K562 (cell line): ENCODE results near the gene FIS1. TPM values are rescaled to one million over a fixed set of nuclear protein-coding genes. Genes with fewer than 3 reads are reported as not detected.

Experiments used
- ATAC-seq: fragments of 200-7000 bp; cut with Tn5 transposase; 3 replicates; pipeline ENCODE4 v1.9.1; 2020; ENCODE audit warnings: moderate library complexity
- BruUV-seq: library from RNA; stranded (reverse); fragments of 400-500 nt; replicated peaks from 2 replicates; lab custom pipeline; 2021; lab: Mats Ljungman, UMichigan
- CTCF ChIA-PET: fragments of 300-600 bp; formaldehyde crosslinking; extraction: SDS; loops from one replicate; lab custom pipeline; 2021; ENCODE audit warnings: low intra/inter-chr PET ratio; lab: Yijun Ruan, JAX
- POLR2A ChIA-PET: fragments of 300-600, 350-650 bp; sonication (Branson Sonifier 250); formaldehyde crosslinking; extraction: SDS; loops from one replicate; lab custom pipeline; 2021; ENCODE audit warnings: antibody characterized with exemption, inconsistent platforms; lab: Yijun Ruan, JAX
- DNase-seq, 4 experiments: peaks; one replicate each; pipeline versions ENCODE4 v3.0.0 to v3.0.0-alpha.2; 2011 to 2018; ENCODE audit warnings: low spot score in 3 of 4, mixed read lengths in 3 of 4; ENCODE audit errors: extremely low read depth in 1 of 4
- FAIRE-seq: peaks from 2 replicates; lab custom pipeline; 2011; peaks lifted over from hg19 to GRCh38; lab: Jason Lieb, UNC
- H2AFZ ChIP-seq: 2 replicates; pipeline ENCODE4 v1.6.0; 2011; ENCODE audit warnings: low read depth, low read length, control low read depth, inconsistent platforms
- H3K27ac ChIP-seq: fragments of 200-600 bp; 3 replicates; pipeline ENCODE4 v1.8.0; 2011; ENCODE audit warnings: low read depth, mild to moderate bottlenecking, control low read depth, inconsistent platforms, low read length, moderate library complexity, mixed read lengths; ENCODE audit errors: extremely low read depth
- H3K27me3 ChIP-seq, 2 experiments: fragments of 300-600 bp in 1 of 2; 2 replicates in 1 of 2; 3 replicates in 1 of 2; pipeline versions ENCODE4 v1.6.0 to v1.8.0; 2011; ENCODE audit warnings: inconsistent platforms in 2 of 2, low read length in 2 of 2, mild to moderate bottlenecking in 1 of 2, mixed read lengths in 1 of 2, moderate library complexity in 1 of 2; ENCODE audit not compliant: control insufficient read depth in 2 of 2, insufficient read depth in 2 of 2
- H3K36me3 ChIP-seq: fragments of 300-600 bp; 3 replicates; pipeline ENCODE4 v1.8.0; 2011; ENCODE audit warnings: mild to moderate bottlenecking, low read length, inconsistent platforms; ENCODE audit not compliant: control insufficient read depth, insufficient read depth
- H3K4me1 ChIP-seq, 2 experiments: fragments of 200-600 bp in 1 of 2; replicated peaks in 1 of 2; 2 replicates in 1 of 2; 3 replicates in 1 of 2; pipeline versions ENCODE4 v1.5.1 to v1.8.0; 2011; ENCODE audit warnings: inconsistent platforms in 2 of 2, low read length in 2 of 2, mild to moderate bottlenecking in 1 of 2, mixed read lengths in 1 of 2, moderate library complexity in 1 of 2; ENCODE audit not compliant: control insufficient read depth in 2 of 2, insufficient read depth in 2 of 2
- H3K4me2 ChIP-seq: 2 replicates; pipeline ENCODE4 v1.6.1; 2011; ENCODE audit warnings: low read length, control low read depth, inconsistent platforms, mixed read lengths; ENCODE audit not compliant: insufficient read depth
- H3K4me3 ChIP-seq: fragments of 200-600 bp; sonication (generic), shearing (Covaris generic); 2 replicates; pipeline ENCODE4 v1.5.1; 2016; ENCODE audit warnings: control low read depth, inconsistent platforms
- H3K79me2 ChIP-seq: fragments of 200-600 bp; 3 replicates; pipeline ENCODE4 v1.8.0; 2011; ENCODE audit warnings: low read length, inconsistent platforms; ENCODE audit not compliant: control insufficient read depth, insufficient read depth
- H3K9ac ChIP-seq, 2 experiments: 2 replicates each; pipeline versions ENCODE4 v1.6.0 to v1.6.1; 2011; ENCODE audit warnings: low read depth in 2 of 2, low read length in 2 of 2, control low read depth in 1 of 2, inconsistent platforms in 1 of 2, mild to moderate bottlenecking in 1 of 2, mixed read lengths in 1 of 2; ENCODE audit not compliant: insufficient read depth in 1 of 2
- H3K9me1 ChIP-seq: one replicate; pipeline ENCODE4 v1.6.0; 2011; ENCODE audit warnings: inconsistent platforms, mild to moderate bottlenecking, low read length, moderate library complexity; ENCODE audit not compliant: control insufficient read depth, insufficient read depth
- H3K9me3 ChIP-seq: replicated peaks from 2 replicates; pipeline ENCODE4 v1.5.1; 2011; ENCODE audit warnings: low read depth, low read length, inconsistent platforms; ENCODE audit not compliant: control insufficient read depth, insufficient read depth
- H4K20me1 ChIP-seq: replicated peaks from 2 replicates; pipeline ENCODE4 v1.6.1; 2011; ENCODE audit warnings: low read length, inconsistent platforms, mixed read lengths; ENCODE audit not compliant: control insufficient read depth, insufficient read depth
- CBX2 ChIP-seq: fragments of 200-600 bp; sonication (generic); IDR thresholded peaks from one replicate; pipeline ENCODE4 v1.6.1; 2012; ENCODE audit warnings: mild to moderate bottlenecking, low read length, inconsistent platforms; ENCODE audit not compliant: insufficient read depth, poor library complexity, severe bottlenecking
- CEBPB ChIP-seq: fragments of 450-650 bp; IDR thresholded peaks from 2 replicates; pipeline ENCODE4 v1.6.1; 2016; ENCODE audit warnings: missing genetic modification characterization, missing compliant biosample characterization
- ELF1 ChIP-seq: fragments of 200-800 bp; sonication (Bioruptor generic); IDR thresholded peaks from 2 replicates; pipeline ENCODE4 v1.6.1; 2016; ENCODE audit warnings: missing genetic modification characterization, missing compliant biosample characterization
- GATAD2B ChIP-seq: fragments of 450-650 bp; IDR thresholded peaks from 2 replicates; pipeline ENCODE4 v1.6.1; 2017; ENCODE audit warnings: mild to moderate bottlenecking, borderline replicate concordance
- POLR3A ChIP-seq: IDR thresholded peaks from 2 replicates; pipeline ENCODE4 v1.6.1; 2011; ENCODE audit warnings: borderline replicate concordance, mild to moderate bottlenecking, moderate library complexity; ENCODE audit not compliant: insufficient read length, insufficient read depth; ENCODE audit errors: extremely low read depth
- PTBP1 ChIP-seq: fragments of 200-400 bp; formaldehyde crosslinking; IDR thresholded peaks from 2 replicates; pipeline ENCODE4 v1.6.1; 2017; ENCODE audit warnings: low read depth, low read length
- SMC3 ChIP-seq: conservative IDR thresholded peaks from 2 replicates; pipeline ENCODE4 v1.6.1; 2011; ENCODE audit warnings: low read depth, low read length, improper control_type of control experiment; ENCODE audit not compliant: insufficient read depth
- TAF9B ChIP-seq: fragments of 450-650 bp; IDR thresholded peaks from 2 replicates; pipeline ENCODE4 v1.6.1; 2018; ENCODE audit warnings: mild to moderate bottlenecking; ENCODE audit not compliant: partially characterized antibody
- U2AF1 ChIP-seq: fragments of 200-400 bp; formaldehyde crosslinking; optimal IDR thresholded peaks from 2 replicates; pipeline ENCODE3; 2017; ENCODE audit warnings: mild to moderate bottlenecking, low read depth, low read length, moderate library complexity
- ZNF24 ChIP-seq: fragments of 450-650 bp; IDR thresholded peaks from 2 replicates; pipeline ENCODE4 v1.6.1; 2016
- ZNF518B ChIP-seq: fragments of 250-450 bp; sonication (Bioruptor Pico); IDR thresholded peaks from 2 replicates; pipeline ENCODE4 v1.5.0; 2021; ENCODE audit warnings: mild to moderate bottlenecking, moderate library complexity
- WGBS: fragments of 100-300 bp; shearing (Covaris generic); methylation state at CpG from one replicate; pipeline ENCODE4 v1.1.6; 2016; ENCODE audit warnings: low coverage, mixed read lengths; ENCODE audit not compliant: insufficient coverage; ENCODE audit errors: missing lambda C conversion rate; 5-methylcytosine and 5-hydroxymethylcytosine counted together
- in situ Hi-C: fragments of 300-500 bp; cut with MboI; formaldehyde crosslinking; loops from 4 replicates; pipeline ENCODE4 v1.15.0; 2018; ENCODE audit warnings: inconsistent platforms, mixed read lengths
- intact Hi-C: fragments of 100-400 bp; cut with micrococcal nuclease; formaldehyde crosslinking; loops from 2 replicates; pipeline ENCODE4 v1.14.2; 2022
- polyA plus RNA-seq, 8 experiments: library from polyadenylated mRNA; depleted of rRNA in 4 of 8; stranded (reverse) in 5 of 8; unstranded in 3 of 8; fragments of >200 nt; fragmentation: Nextera tagmentation in 2 of 8; fragmentation: Illumina TruSeq in 1 of 8; extraction: Ambion mirVana in 2 of 8; extraction: Trizol in 1 of 8; gene quantifications; 2 replicates each; pipeline versions ENCODE4 v1.2.1 to v1.2.3, GENCODE V29; 2011 to 2014; ENCODE audit warnings: inconsistent platforms in 1 of 8, missing spikeins in 1 of 8
- total RNA-seq, 7 experiments: library from RNA; depleted of rRNA in 6 of 7; stranded (reverse); fragments of >200 nt in 6 of 7; fragmentation: Illumina TruSeq in 2 of 7; extraction: Trizol in 2 of 7; gene quantifications; 2 replicates each; pipeline versions ENCODE4 v1.2.1 to v1.2.3, GENCODE V29; 2011 to 2021; ENCODE audit warnings: low replicate concordance in 1 of 7

The FIS1 gene
- total and polyA plus RNA-seq, 9 of the 15 experiments (the other 6 are each of a cell fraction or from before 2014, with no cell fraction given), result 86.0 to 257 (median 144) TPM

DNA sequence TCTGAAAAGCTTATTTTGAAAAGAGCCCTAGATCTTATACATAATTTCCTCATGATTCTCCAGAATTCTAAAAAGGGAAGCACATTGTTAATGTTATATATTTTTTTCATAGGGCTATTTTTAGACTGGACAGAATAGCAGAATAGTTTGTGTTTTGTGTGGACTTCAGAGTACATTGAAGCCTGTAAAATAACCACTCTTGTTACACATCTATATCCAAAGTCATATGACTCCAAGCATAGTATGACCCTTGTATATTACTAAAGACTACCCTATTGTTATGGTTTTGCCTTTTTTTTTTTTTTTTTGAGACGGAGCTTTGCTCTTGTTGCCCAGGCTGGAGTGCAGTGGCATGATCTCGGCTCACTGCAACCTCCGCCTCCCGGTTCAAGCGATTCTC is 26.1 kb upstream of the FIS1 start:
- H3K9ac ChIP-seq, result no peak overlapping the region
- 79% methylated on average over 3 of the region's 5 CpGs for WGBS
- H3K27me3 ChIP-seq, result peaks cover 19 to 38% of the 10 kb centered on the region in 2 experiments
- no peaks in the 10 kb centered on the region for H3K9me1 ChIP-seq
- FAIRE-seq (no peak), ATAC-seq (no peak), DNase-seq (no peak)
- TF ChIP-seq ZNF518B (no peak), ZNF24 (no peak), SMC3 (no peak), TAF9B (no peak), CEBPB (tag) (no peak), CBX2 (no peak), PTBP1 (no peak), GATAD2B (no peak), ELF1 (tag) (no peak), U2AF1 (no peak), POLR3A (no peak)
- POLR2A ChIA-PET, result no interaction called here
- no peaks in the 10 kb centered on the region for H3K36me3 ChIP-seq
- in situ Hi-C loops (no loop called here), intact Hi-C loops (no loop called here)
- H3K27ac ChIP-seq, result no peak overlapping the region
- CTCF ChIA-PET, result interaction anchor here (0.7 kb wide), 1 partner anchor 142 kb away, joined by 6 read pairs; no protein-coding TSS in a partner anchor
- no peaks in the 10 kb centered on the region for H3K79me2 ChIP-seq
- H3K9me3 ChIP-seq, result no peaks in the 10 kb centered on the region; the same call in 1 of the 2 replicates
- no peak overlapping the region for H3K4me2 ChIP-seq
- H3K4me1 ChIP-seq, result peaks cover 0 to 4% of the 10 kb centered on the region in 2 experiments; a peak in 3 of 5 replicates
- H3K4me3 ChIP-seq, result no peak overlapping the region
- no peak overlapping the region for H2AFZ ChIP-seq
- no peaks in the 10 kb centered on the region for H4K20me1 ChIP-seq
- no TSS peak for BruUV-seq
